RWPE2 (cell line): ENCODE results near the gene SELPLG.

Experiments used
- ATAC-seq: fragments of 200-7000 bp; cut with Tn5 transposase; 3 replicates; pipeline ENCODE4 v1.9.1; 2021; ENCODE audit warnings: low read depth
- DNase-seq: peaks from one replicate; pipeline ENCODE4 v3.0.0-alpha.2; 2020; ENCODE audit warnings: low spot score
- H3K27ac ChIP-seq: fragments of 450-650 bp; 2 replicates; pipeline ENCODE4 v1.5.1; 2017; ENCODE audit warnings: mild to moderate bottlenecking; ENCODE audit not compliant: poor library complexity, severe bottlenecking
- H3K27me3 ChIP-seq: fragments of 250-450 bp; sonication (Bioruptor Pico); 2 replicates; pipeline ENCODE4 v1.5.1; 2021; ENCODE audit warnings: mild to moderate bottlenecking, moderate library complexity; ENCODE audit not compliant: insufficient read depth, poor library complexity, severe bottlenecking
- H3K36me3 ChIP-seq: fragments of 250-450 bp; sonication (Bioruptor Pico); 2 replicates; pipeline ENCODE4 v1.5.1; 2020; ENCODE audit warnings: low read depth, mild to moderate bottlenecking, moderate library complexity
- H3K4me1 ChIP-seq: fragments of 250-450 bp; sonication (Bioruptor Pico); 2 replicates; pipeline ENCODE4 v1.5.1; 2021; ENCODE audit warnings: mild to moderate bottlenecking, moderate library complexity; ENCODE audit not compliant: insufficient read depth, poor library complexity, severe bottlenecking
- H3K4me3 ChIP-seq: fragments of 250-450 bp; sonication (Bioruptor Pico); 2 replicates; pipeline ENCODE4 v1.5.1; 2021; ENCODE audit warnings: mild to moderate bottlenecking, moderate library complexity; ENCODE audit not compliant: severe bottlenecking
- H3K9me3 ChIP-seq: fragments of 250-450 bp; sonication (Bioruptor Pico); 2 replicates; pipeline ENCODE4 v1.5.1; 2021; ENCODE audit warnings: mild to moderate bottlenecking, moderate library complexity; ENCODE audit not compliant: severe bottlenecking
- TF ChIP-seq, protein P1 (sequence below): fragments of 450-650 bp; IDR thresholded peaks from one replicate; pipeline ENCODE4 v1.5.1; 2017; ENCODE audit warnings: mild to moderate bottlenecking, moderate library complexity; ENCODE audit not compliant: poor library complexity, severe bottlenecking

The SELPLG gene

DNA sequence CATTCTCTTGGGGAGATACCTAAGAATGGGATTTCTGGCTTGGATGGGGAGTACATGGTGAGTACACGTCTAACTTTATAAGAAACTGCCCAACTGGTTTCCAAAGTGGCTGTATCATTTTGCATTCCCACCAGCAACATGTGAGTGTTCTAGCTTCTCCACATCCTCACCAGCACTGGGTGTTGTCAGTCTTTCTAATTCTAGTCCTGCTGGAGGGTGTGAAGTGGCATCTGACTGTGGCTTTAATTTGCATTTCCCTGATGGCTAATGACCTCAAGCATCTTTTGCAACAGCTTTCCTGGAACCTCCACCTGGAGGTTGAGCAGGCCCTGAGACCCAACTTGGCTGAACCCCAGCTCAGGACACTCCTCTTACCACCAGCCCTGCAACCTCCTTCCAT, 17.8 kb downstream of the SELPLG start:
- no peaks in the 10 kb centered on the region for H3K27me3 ChIP-seq
- H3K9me3 ChIP-seq: no peaks in the 10 kb centered on the region
- H3K36me3 ChIP-seq: no peaks in the 10 kb centered on the region
- DNase-seq (no peak), ATAC-seq (no peak)
- no peak overlapping the region for H3K27ac ChIP-seq
- H3K4me3 ChIP-seq: no peak overlapping the region
- H3K4me1 ChIP-seq: no peaks in the 10 kb centered on the region
- TF ChIP-seq, protein P1, sequence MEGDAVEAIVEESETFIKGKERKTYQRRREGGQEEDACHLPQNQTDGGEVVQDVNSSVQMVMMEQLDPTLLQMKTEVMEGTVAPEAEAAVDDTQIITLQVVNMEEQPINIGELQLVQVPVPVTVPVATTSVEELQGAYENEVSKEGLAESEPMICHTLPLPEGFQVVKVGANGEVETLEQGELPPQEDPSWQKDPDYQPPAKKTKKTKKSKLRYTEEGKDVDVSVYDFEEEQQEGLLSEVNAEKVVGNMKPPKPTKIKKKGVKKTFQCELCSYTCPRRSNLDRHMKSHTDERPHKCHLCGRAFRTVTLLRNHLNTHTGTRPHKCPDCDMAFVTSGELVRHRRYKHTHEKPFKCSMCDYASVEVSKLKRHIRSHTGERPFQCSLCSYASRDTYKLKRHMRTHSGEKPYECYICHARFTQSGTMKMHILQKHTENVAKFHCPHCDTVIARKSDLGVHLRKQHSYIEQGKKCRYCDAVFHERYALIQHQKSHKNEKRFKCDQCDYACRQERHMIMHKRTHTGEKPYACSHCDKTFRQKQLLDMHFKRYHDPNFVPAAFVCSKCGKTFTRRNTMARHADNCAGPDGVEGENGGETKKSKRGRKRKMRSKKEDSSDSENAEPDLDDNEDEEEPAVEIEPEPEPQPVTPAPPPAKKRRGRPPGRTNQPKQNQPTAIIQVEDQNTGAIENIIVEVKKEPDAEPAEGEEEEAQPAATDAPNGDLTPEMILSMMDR: no peak

DNA sequence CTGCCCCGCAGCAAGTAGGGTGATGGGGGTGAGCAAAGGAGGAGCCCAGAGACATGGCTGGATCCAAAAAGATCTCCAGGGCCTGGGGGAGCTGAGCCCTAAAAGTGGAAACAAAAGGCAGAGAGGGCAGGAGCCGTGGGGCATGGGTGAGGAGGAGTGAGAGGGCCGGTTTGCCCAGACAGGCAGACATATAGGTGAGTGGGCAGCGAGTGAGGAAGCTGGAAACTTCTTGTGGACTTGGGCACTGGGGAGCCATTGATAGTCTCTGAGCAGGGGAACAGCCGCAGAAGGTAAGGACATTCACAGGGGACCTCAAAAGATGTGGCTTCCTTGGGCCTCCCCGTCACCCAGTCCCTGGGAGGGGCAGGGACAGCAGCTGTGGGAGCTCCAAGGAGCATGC, 19.1 kb downstream of the SELPLG start:
- H3K27me3 ChIP-seq: no peaks in the 10 kb centered on the region
- H3K4me1 ChIP-seq: no peaks in the 10 kb centered on the region
- H3K27ac ChIP-seq: no peak overlapping the region
- TF ChIP-seq, protein P1: no peak
- no peaks in the 10 kb centered on the region for H3K9me3 ChIP-seq
- no peaks in the 10 kb centered on the region for H3K36me3 ChIP-seq
- DNase-seq: no peak
- ATAC-seq: no peak
- H3K4me3 ChIP-seq: no peak overlapping the region

DNA sequence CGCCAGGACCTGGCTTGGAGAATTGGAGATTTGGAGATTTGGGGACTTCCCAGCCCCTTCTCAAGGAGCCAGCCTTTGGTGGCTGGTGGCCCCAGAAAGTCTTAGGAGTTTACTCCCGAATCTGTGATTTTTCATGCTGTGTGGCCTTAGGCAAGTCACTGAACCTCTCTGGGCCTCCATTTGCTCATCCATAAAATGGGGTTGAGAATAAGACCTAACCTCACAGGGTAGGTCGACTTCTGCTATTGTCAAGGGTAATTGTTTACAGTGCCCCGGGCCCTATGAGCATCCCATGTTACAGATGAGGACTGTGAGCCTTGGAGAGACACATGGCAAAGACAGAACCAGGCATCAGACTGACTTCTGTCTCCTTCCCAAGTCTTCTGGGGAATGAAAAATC, 19.7 kb downstream of the SELPLG start:
- Histone ChIP-seq H3K27me3 (no peaks in the 10 kb centered on the region), H3K36me3 (no peaks in the 10 kb centered on the region), H3K4me3 (no peak overlapping the region), H3K27ac (no peak overlapping the region), H3K4me1 (no peaks in the 10 kb centered on the region), H3K9me3 (no peaks in the 10 kb centered on the region)
- ATAC-seq: no peak
- TF ChIP-seq, protein P1: no peak
- DNase-seq: no peak

DNA sequence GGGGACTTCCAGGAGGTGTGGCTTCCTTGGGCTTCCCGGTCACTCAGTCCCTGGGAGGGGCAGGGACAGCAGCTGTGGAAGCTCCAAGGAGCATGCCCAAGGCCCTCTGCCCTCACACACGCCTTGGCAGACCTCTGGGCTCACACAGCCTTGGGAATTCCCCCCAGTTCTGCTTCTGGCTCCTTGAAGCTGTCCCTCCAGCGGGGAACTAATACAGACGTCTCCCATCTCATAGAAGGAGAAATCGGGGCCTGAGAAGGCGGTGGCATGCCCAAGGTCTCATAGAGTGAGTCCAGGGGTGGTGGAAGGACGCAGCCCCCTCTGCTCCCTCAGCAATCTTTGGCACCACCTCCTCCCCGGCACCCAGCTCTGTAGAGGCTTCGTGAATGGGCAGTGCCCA, 20.1 kb downstream of the SELPLG start:
- H3K36me3 ChIP-seq: no peaks in the 10 kb centered on the region
- H3K4me3 ChIP-seq: no peak overlapping the region
- no peak for DNase-seq
- H3K4me1 ChIP-seq: no peaks in the 10 kb centered on the region
- H3K27me3 ChIP-seq: no peaks in the 10 kb centered on the region
- no peaks in the 10 kb centered on the region for H3K9me3 ChIP-seq
- TF ChIP-seq, protein P1: no peak
- no peak overlapping the region for H3K27ac ChIP-seq
- no peak for ATAC-seq

DNA sequence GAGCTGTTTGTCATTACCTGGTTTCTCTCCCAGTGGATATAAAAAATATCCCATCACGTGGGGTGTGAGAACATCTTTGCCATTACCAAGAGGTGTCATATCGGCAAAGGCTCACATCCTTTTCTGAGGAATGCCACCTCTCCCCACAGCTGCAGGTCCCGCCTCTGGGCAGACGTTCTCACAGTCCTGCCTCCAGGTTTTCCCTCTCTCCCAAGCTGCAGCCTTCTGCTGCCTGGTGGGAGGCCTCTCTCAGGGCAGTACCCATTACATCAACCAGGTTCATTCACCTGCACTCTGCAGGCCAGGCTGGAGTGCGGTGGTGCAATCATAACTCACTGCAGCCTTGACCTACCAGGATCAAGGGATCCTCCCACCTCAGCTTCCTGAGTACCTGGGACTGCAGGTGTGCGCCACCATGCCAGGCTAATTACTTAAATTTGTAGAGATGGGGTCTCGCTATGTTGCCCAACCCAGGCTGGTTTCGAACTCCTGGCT, 20.9 kb downstream of the SELPLG start:
- H3K36me3 ChIP-seq: no peaks in the 10 kb centered on the region
- TF ChIP-seq, protein P1: no peak
- H3K27me3 ChIP-seq: no peaks in the 10 kb centered on the region
- H3K4me3 ChIP-seq: no peak overlapping the region
- H3K4me1 ChIP-seq: no peaks in the 10 kb centered on the region
- ATAC-seq: 0 out of 3 replicates have a peak, but pooled peaks have one; percentile 17
- DNase-seq: no peak
- H3K27ac ChIP-seq: no peak overlapping the region
- H3K9me3 ChIP-seq: no peaks in the 10 kb centered on the region
